Nephron progenitor cell (in vitro differentiated cells): Measurements from ENCODE around the gene ECEL1.

Source experiments
- DNase-seq: peaks from one replicate; pipeline ENCODE4 v3.0.0; 2021
- H3K27ac Mint-ChIP-seq: 2 replicates; pipeline ENCODE4 v1.8.0; 2021; ENCODE audit warnings: mild to moderate bottlenecking, moderate library complexity, mixed read lengths
- H3K27me3 Mint-ChIP-seq: 2 replicates; pipeline ENCODE4 v1.8.0; 2021; ENCODE audit warnings: mild to moderate bottlenecking, low read depth, mixed read lengths; ENCODE audit not compliant: poor library complexity
- H3K36me3 Mint-ChIP-seq: 2 replicates; pipeline ENCODE4 v1.8.0; 2021; ENCODE audit warnings: low read depth, mixed read lengths
- H3K4me1 Mint-ChIP-seq: 2 replicates; pipeline ENCODE4 v1.8.0; 2021; ENCODE audit warnings: mixed read lengths
- H3K4me3 Mint-ChIP-seq: 2 replicates; pipeline ENCODE4 v1.8.0; 2021; ENCODE audit warnings: mild to moderate bottlenecking, moderate library complexity, mixed read lengths
- H3K9me3 Mint-ChIP-seq: 2 replicates; pipeline ENCODE4 v1.8.0; 2021; ENCODE audit warnings: mild to moderate bottlenecking, moderate library complexity, mixed read lengths
- CTCF ChIP-seq: fragments of 200-600 bp; sonication (generic); IDR thresholded peaks from 2 replicates; pipeline ENCODE4 v1.5.0; 2021; ENCODE audit warnings: antibody characterized with exemption

ECEL1 gene

GRCh38 chr2:232437195-232437571 lies 50.5 kb downstream of the ECEL1 start:
- H3K4me1 Mint-ChIP-seq, result peaks cover 8% of the 10 kb centered on the region
- no peak overlapping the region for H3K27ac Mint-ChIP-seq
- H3K9me3 Mint-ChIP-seq, result no peaks in the 10 kb centered on the region
- H3K4me3 Mint-ChIP-seq, result no peak overlapping the region
- no peaks in the 10 kb centered on the region for H3K36me3 Mint-ChIP-seq
- H3K27me3 Mint-ChIP-seq, result peaks cover 46% of the 10 kb centered on the region
- no peak for TF ChIP-seq CTCF
- DNase-seq, result no peak

GRCh38 chr2:232436381-232437194 lies 51.0 kb downstream of the ECEL1 start:
- no peaks in the 10 kb centered on the region for H3K9me3 Mint-ChIP-seq
- no peaks in the 10 kb centered on the region for H3K36me3 Mint-ChIP-seq
- no peak overlapping the region for H3K27ac Mint-ChIP-seq
- no peak overlapping the region for H3K4me3 Mint-ChIP-seq
- peaks cover 8% of the 10 kb centered on the region for H3K4me1 Mint-ChIP-seq
- DNase-seq, result no peak
- TF ChIP-seq CTCF, result no peak
- H3K27me3 Mint-ChIP-seq, result peaks cover 46% of the 10 kb centered on the region

GRCh38 chr2:232435805-232436204 lies 51.8 kb downstream of the ECEL1 start:
- Mint-ChIP-seq H3K27me3 (peaks cover 41% of the 10 kb centered on the region), H3K4me3 (no peak overlapping the region), H3K27ac (no peak overlapping the region), H3K4me1 (peaks cover 7% of the 10 kb centered on the region), H3K9me3 (no peaks in the 10 kb centered on the region), H3K36me3 (no peaks in the 10 kb centered on the region)
- no peak for DNase-seq
- no peak for TF ChIP-seq CTCF

GRCh38 chr2:232435375-232435648 lies 52.3 kb downstream of the ECEL1 start:
- no peak for DNase-seq
- peaks cover 38% of the 10 kb centered on the region for H3K27me3 Mint-ChIP-seq
- no peaks in the 10 kb centered on the region for H3K36me3 Mint-ChIP-seq
- H3K4me3 Mint-ChIP-seq, result no peak overlapping the region
- no peak overlapping the region for H3K27ac Mint-ChIP-seq
- no peaks in the 10 kb centered on the region for H3K9me3 Mint-ChIP-seq
- H3K4me1 Mint-ChIP-seq, result peaks cover 3% of the 10 kb centered on the region
- no peak for TF ChIP-seq CTCF

GRCh38 chr2:232434563-232435374 lies 52.9 kb downstream of the ECEL1 start:
- Mint-ChIP-seq H3K27ac (no peak overlapping the region), H3K4me3 (no peak overlapping the region), H3K27me3 (peaks cover 34% of the 10 kb centered on the region), H3K4me1 (peaks cover 3% of the 10 kb centered on the region), H3K36me3 (no peaks in the 10 kb centered on the region), H3K9me3 (no peaks in the 10 kb centered on the region)
- no peak for TF ChIP-seq CTCF
- DNase-seq, result no peak
